Measurements from ENCODE around the gene ZNF107. TPM values are rescaled to one million over a fixed set of nuclear protein-coding genes. Genes with fewer than 3 reads are reported as not detected.
A peak's percentile ranks its signal among the peaks of the same experiment; 100 is the strongest.

Gene ZNF107
- total RNA-seq, 1 donor from 2014 or later, result 5.9 TPM

DNA sequence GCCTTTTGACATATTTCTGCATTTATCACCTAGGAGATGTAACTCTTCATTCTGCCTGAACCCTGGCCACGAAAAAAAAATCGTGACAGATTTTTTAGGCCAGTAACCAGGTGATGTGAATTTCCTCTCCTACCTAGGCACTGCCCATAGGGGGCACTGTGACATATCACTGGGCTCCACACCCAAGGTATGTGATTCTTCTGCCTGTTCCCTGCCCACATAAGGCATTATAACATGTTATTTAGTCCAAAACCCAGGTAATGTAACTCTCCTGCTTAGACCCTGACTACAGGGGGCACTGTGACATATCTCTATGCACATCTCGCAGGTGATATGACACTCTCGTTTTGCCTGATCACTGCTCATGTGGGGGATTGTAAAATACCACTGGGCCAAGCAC is 29.5 kb upstream of the ZNF107 start:
- no peak overlapping the region for H3K4me3 ChIP-seq (ENCODE audit: low read depth, low read length)
- TF ChIP-seq, protein P1, sequence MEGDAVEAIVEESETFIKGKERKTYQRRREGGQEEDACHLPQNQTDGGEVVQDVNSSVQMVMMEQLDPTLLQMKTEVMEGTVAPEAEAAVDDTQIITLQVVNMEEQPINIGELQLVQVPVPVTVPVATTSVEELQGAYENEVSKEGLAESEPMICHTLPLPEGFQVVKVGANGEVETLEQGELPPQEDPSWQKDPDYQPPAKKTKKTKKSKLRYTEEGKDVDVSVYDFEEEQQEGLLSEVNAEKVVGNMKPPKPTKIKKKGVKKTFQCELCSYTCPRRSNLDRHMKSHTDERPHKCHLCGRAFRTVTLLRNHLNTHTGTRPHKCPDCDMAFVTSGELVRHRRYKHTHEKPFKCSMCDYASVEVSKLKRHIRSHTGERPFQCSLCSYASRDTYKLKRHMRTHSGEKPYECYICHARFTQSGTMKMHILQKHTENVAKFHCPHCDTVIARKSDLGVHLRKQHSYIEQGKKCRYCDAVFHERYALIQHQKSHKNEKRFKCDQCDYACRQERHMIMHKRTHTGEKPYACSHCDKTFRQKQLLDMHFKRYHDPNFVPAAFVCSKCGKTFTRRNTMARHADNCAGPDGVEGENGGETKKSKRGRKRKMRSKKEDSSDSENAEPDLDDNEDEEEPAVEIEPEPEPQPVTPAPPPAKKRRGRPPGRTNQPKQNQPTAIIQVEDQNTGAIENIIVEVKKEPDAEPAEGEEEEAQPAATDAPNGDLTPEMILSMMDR (conservative IDR thresholded peaks at IDR 0.05; ENCODE audit: low read depth, low read length), result peak; percentile 29
- DNase-seq (ENCODE audit: low read depth), result no peak

DNA sequence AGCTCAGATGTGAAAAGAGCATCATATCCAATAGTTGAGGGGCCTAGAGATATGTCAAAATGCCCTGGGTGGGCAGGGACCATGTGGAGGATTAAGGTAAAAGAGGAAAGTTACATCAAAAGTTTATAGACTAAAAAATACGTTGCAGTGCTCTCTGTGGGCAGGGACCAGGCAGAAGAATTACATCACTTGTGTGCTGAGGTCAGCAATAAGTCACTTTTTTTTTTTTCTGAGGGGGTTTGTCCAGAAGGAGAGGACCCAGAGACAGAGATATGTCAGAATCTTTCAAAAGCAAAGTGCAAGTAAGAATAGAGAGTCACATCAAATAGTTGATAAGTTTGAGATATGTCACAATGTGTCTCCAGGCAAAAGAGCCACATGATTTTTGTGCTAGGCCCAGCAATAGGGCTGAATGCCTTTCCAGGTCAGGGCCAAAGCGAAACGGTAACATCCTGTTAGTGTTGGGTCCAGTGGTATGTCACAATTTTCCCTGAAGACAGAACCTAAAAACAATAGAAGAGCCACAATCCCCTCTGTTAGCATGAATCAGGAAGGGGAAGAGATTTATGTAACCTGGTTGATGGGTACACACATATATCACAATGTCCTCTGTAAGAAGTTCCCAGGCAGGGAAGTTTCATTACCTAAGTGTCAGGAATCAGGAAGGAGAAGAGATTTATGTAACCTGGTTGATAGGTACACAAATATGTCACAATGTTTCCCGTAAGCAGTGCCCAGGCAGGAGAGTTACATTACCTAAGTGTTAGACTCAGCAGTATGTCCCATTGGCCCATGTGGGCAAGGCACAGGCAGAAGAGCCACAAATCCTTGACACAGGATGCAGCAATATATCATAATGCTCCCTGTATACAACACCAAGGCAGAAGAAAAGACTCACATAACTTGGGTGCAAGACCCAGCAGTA is 28.1 kb upstream of the ZNF107 start:
- TF ChIP-seq, protein P1 (conservative IDR thresholded peaks at IDR 0.05; ENCODE audit: low read depth, low read length), result no peak
- no peak for DNase-seq (ENCODE audit: low read depth)

DNA sequence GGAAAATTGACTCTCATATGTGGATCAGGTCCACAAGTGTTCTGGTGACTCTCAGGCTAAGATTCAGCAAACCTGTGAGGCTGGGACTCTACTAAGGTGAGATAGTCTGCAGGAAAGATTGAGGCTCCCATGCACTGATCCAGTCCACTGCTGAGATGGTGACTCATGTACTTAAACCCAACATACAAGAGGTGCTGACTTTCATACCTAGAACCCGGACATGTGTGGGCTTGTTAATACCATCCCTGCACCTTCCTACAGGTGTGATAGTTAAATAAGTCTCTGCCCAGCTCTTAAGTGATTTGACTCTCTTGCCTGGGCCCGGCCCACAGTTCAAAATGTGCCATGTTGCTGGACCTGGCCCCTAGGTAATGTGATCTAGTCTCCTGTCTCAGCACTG is 27.1 kb upstream of the ZNF107 start:
- no peak for DNase-seq (ENCODE audit: low read depth)
- TF ChIP-seq, protein P1 (conservative IDR thresholded peaks at IDR 0.05; ENCODE audit: low read depth, low read length), result no peak
- no peak overlapping the region for H3K4me3 ChIP-seq (ENCODE audit: low read depth, low read length)

More for the DNA sequence above, 28.1 kb upstream of the ZNF107 start:
- no peak overlapping the region for H3K4me3 ChIP-seq (ENCODE audit: low read depth, low read length)

DNA sequence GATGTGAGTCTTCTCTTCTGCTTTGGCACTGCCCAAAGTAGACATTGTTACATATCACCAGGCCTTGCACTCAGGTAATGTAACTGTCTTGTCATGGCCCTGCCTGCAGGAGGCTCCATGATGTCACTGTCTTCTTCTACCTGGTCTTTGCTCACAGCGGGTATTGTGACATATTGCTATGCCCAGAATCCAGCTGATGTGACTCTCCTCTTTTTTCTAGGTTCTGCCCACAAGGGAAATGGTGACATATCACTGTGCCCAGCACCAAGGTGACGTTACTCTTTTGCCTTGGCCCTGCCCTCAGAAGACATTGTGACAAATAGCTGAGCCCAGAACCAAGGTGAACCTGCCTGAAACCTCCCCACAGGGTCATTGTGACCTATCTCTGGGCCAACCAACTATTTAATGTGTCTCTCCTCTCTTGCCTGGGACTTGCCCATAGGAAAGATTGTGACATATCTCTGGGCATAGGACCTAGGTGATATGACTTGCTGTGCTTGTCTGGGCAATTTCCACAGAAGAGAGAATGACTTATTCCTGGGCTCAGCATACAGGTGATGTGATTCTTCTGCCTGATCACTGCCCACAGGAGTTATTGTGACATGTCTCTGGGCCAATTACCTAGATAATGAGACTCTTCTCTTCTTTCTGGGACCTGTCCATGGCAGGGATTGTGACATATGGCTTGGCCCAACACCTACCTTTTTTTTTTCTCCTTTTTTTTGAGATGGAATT is 26.5 kb upstream of the ZNF107 start:
- H3K4me3 ChIP-seq (ENCODE audit: low read depth, low read length), result no peak overlapping the region
- no peak for DNase-seq (ENCODE audit: low read depth)
- TF ChIP-seq, protein P1 (conservative IDR thresholded peaks at IDR 0.05; ENCODE audit: low read depth, low read length), result no peak

DNA sequence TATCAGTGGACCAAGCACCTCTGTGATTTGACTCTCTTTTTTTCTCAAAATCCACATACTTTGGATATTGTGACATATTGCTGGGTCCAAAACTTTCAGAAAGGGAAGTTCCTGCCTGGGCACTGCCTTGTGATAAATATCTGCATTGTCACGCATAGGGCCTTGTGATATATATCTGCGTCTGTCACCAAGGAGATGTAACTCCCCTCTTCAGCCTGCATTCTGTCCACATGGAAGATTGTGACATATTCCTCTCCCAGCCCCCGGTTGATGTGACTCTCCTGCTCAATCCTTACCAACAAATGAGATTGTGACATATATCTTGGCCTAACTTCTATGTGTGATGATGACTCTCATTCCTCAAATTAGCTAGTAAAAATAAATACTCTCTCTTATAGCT is 25.4 kb upstream of the ZNF107 start:
- DNase-seq (ENCODE audit: low read depth), result no peak

DNA sequence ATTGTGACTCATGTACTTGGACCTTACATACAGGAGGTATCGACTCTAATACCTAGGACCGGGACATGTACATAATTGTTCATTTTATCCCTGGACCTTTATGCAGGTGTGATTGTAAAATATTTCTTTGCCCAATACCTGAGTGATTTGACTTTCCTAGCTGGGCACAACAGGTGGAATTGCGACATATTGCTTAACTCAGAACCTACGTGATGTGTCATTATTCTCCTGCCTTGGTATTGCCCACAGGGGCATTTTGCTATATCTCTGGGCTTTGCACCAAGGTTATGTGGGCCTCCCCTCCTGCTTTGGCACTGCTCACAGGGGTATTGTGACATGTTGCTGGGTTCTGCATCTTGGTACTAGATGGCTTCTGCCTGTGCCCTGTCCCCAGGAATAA is 23.9 kb upstream of the ZNF107 start:
- TF ChIP-seq, protein P1 (conservative IDR thresholded peaks at IDR 0.05; ENCODE audit: low read depth, low read length), result no peak
- no peak overlapping the region for H3K4me3 ChIP-seq (ENCODE audit: low read depth, low read length)
- DNase-seq (ENCODE audit: low read depth), result no peak

More for the DNA sequence above, 25.4 kb upstream of the ZNF107 start:
- TF ChIP-seq, protein P1 (conservative IDR thresholded peaks at IDR 0.05; ENCODE audit: low read depth, low read length), result no peak
- no peak overlapping the region for H3K4me3 ChIP-seq (ENCODE audit: low read depth, low read length)

Data from epithelial cell of proximal tubule (primary cell).